T-helper 17 cell (primary cell): ENCODE data around the gene HOXB8. TPM values are rescaled to one million over a fixed set of nuclear protein-coding genes. Genes with fewer than 3 reads are reported as not detected.

ENCODE experiments used
- ATAC-seq: fragments of 150-1000 bp; cut with Tn5 transposase; 2 replicates; pipeline ENCODE4 v1.10.0; 2021; ENCODE audit warnings: mild to moderate bottlenecking, moderate library complexity
- DNase-seq, 3 donors: peaks; one replicate each; pipeline versions ENCODE4 v3.0.0 to v3.0.0-alpha.2; 2020 to 2021
- H3K9me3 ChIP-seq: one replicate; pipeline ENCODE4 v1.7.0; 2013; ENCODE audit warnings: low read length, mild to moderate bottlenecking; ENCODE audit not compliant: control insufficient read depth, poor library complexity, severe bottlenecking
- H3K27ac Mint-ChIP-seq: one replicate; pipeline ENCODE4 v1.8.0; 2022; ENCODE audit warnings: mild to moderate bottlenecking, moderate library complexity, mixed read lengths
- H3K27me3 Mint-ChIP-seq: one replicate; pipeline ENCODE4 v1.8.0; 2022; ENCODE audit warnings: mixed read lengths
- H3K36me3 Mint-ChIP-seq: one replicate; pipeline ENCODE4 v1.8.0; 2022; ENCODE audit warnings: low read depth, mixed read lengths
- H3K4me1 Mint-ChIP-seq: one replicate; pipeline ENCODE4 v1.8.0; 2022; ENCODE audit warnings: mild to moderate bottlenecking, mixed read lengths
- H3K4me3 Mint-ChIP-seq: one replicate; pipeline ENCODE4 v1.8.0; 2022; ENCODE audit warnings: mild to moderate bottlenecking, moderate library complexity, mixed read lengths
- total RNA-seq, 4 donors: library from RNA in 2 of 4; stranded (reverse) in 2 of 4; gene quantifications; one replicate each; pipeline ENCODE4 v1.2.3 and lab custom pipeline; 2022 to 2026

HOXB8 gene
- total RNA-seq, 2 donors from 2014 or later, result not detected

DNA sequence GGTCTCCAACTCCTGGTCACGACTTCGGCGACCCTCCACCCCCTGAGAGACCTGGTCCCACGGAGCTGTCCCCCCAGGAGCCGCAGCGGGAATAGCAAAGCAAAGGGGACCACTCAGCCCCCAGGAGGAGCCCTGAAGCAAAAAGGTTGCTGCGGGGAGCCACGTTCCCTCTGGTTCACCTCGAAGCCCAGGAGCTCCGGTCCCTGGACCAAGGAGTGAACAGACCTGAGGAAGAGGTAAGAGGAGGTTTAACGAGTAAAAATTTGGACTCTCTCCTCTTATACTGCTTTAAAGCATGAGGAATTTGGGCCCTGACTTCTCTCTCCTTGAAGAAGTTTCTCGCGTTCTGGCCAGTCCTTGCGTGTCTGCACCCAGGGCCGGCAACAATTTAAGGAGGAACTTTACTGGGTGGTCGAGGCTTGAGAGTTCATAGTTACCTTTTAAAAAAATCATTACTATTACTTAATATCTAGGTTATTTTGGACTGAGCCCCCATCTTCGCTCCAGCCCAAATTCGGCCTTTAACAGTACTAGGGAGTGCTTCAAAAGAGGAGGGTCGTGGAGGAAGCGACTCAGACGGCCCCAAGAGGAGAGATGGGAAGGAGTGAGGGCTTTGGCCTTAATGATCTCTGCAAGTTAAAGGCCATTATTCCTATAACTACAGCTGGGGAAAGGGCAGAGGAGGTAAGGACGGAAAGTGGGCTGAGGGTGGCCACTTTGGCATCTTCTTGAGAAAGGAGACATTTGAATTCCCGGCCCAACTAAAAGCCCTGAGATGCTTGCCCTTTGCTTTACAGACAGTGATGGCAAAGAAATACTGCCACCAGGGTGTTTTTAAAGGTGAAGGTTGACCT lies 28.0 kb upstream of the HOXB8 start:
- no peak overlapping the region for H3K27ac Mint-ChIP-seq
- H3K4me3 Mint-ChIP-seq, result peak overlapping the region; percentile 67

DNA sequence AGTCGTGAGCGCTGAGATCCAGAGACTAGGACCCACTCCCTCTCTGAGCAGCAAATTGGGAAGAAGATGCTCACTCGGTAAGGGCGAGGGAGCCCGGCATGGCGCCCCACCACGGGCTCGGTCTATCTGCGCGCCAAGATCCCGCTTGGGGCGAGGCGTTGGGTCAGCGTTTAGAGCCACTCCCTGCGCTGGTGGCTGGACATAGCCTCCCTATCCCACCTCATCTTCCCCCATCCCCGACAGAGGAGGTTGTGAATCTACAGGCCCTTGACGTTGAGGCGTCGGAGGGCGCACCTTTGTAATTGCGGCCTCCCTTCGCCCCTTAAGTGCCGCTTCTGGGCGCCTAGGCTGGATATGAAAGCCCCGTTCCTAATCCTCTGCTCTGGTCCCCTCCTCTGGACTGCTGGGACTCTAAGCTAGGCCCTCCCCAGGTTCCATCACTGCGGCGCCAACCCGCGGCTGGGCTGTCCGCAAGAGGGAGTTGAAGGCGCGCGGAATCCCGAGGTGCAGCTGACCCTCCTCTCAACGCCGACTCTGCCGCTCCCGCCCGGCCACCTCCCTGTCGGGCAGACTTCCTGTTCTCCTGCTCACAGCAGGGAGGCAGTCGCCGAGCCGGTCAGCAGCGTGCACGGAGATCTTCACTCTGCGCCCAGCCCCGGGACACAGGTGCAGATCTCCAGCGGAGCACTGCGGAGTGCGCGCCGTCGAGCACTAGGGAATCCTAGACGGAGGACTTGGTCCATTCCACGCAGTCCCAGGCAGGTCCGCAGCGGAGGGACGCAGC lies 27.2 kb upstream of the HOXB8 start:
- DNase-seq, result no peak
- no peak for ATAC-seq
- no peaks in the 10 kb centered on the region for H3K9me3 ChIP-seq
- peak overlapping the region; percentile 83 for H3K27ac Mint-ChIP-seq
- H3K4me3 Mint-ChIP-seq, result peak overlapping the region; percentile 67
- peaks cover 91% of the 10 kb centered on the region for H3K27me3 Mint-ChIP-seq
- peaks cover 9% of the 10 kb centered on the region for H3K36me3 Mint-ChIP-seq
- H3K4me1 Mint-ChIP-seq, result peaks cover 21% of the 10 kb centered on the region

More for the DNA sequence above, 28.0 kb upstream of the HOXB8 start:
- Mint-ChIP-seq H3K36me3 (peaks cover 9% of the 10 kb centered on the region), H3K4me1 (peaks cover 21% of the 10 kb centered on the region), H3K27me3 (peaks cover 89% of the 10 kb centered on the region)
- ATAC-seq (no peak), DNase-seq (no peak)
- H3K9me3 ChIP-seq, result no peaks in the 10 kb centered on the region

DNA sequence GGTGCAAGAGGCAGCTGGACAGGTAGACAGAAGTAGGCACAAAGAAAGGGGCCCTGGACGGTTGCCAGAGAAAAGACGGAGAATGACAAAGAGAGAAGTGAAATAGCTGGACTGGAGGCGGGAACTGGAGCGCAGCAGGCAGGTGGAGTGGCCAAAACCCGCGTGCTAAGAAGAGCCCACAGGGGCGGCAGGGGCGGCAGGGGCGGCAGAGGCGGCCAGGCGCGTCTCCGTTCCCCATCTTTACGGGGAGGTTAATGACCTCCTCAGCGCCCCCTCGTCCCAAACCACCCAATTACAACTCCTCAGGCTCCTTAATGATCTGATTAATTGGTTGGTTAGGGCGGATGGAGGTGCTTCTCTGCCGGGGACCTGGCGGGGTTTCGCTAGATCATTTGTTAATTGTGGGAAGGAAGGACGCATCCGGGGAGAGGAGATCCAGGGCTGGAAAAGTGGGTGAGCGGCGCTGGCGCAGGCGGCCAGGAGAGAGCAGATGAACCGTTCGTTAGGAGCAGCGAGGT lies 26.5 kb upstream of the HOXB8 start:
- Mint-ChIP-seq H3K27ac (peak overlapping the region; percentile 83), H3K4me1 (peaks cover 19% of the 10 kb centered on the region)
- ATAC-seq, result no peak

DNA sequence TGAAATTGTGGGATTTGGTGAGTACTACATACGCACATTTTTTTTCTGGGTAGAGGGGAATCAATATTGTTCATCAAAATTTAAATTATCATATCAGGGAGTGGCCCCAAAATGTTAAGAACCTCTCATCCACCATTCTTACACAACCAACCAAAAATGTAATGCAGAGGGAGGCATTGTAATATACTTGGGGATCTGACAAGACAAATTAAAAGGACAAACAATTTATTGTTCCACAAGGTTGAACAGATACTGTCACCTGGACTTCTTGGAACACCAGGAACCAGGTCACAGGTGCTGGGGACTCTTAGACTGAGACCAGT lies 25.7 kb upstream of the HOXB8 start:
- H3K4me3 Mint-ChIP-seq, result no peak overlapping the region
- H3K36me3 Mint-ChIP-seq, result peaks cover 6% of the 10 kb centered on the region
- DNase-seq (no peak), ATAC-seq (no peak)
- H3K27ac Mint-ChIP-seq, result no peak overlapping the region
- H3K4me1 Mint-ChIP-seq, result peaks cover 19% of the 10 kb centered on the region
- no peaks in the 10 kb centered on the region for H3K9me3 ChIP-seq
- peaks cover 99% of the 10 kb centered on the region for H3K27me3 Mint-ChIP-seq

More for the DNA sequence above, 26.5 kb upstream of the HOXB8 start:
- DNase-seq, result no peak
- Mint-ChIP-seq H3K27me3 (peaks cover 97% of the 10 kb centered on the region), H3K4me3 (peak overlapping the region; percentile 47), H3K36me3 (peaks cover 6% of the 10 kb centered on the region)
- H3K9me3 ChIP-seq, result no peaks in the 10 kb centered on the region

DNA sequence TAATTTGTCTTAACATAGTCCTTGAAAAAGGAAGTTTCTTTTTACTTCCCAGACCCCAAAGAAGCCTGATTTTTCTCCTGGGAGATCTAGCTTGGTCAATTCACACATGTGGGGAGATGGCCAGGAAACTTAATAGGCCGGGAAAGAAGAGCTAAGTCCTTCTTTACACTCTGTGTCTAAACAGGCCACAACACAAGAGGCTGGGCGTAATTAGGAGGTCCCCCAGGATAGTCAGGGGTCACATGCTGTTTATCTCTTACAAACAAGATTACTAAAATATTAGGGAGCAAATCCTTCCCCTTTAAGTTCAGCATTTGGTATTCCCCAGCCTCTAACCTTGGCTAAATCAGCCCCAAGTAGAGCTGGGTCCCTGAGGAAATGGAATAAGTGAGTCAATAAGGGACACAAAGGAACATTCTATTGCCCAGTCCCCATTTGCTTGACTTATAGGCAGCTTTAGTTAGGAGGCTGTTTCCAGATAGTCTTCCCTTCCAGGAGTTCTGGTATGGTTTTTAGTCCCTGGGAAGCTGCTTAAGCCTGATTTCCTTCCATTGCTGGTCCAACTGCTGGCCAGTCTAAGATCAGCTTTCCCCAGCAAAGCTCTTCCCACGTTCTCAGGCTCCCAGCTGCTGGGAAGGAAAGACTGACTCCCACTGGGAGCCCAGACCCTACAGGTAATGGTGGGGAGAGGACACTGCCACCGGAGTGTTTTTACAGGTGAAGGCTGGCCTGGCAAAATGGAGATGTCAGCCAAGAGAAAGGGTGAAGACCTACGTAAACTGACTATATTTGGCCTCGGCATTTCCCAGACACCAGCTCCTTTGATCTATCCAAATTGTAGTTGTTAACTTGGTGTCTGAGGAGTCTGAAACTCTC lies 25.1 kb upstream of the HOXB8 start:
- H3K27ac Mint-ChIP-seq, result no peak overlapping the region
- peaks cover 17% of the 10 kb centered on the region for H3K4me1 Mint-ChIP-seq
- peaks cover 6% of the 10 kb centered on the region for H3K36me3 Mint-ChIP-seq
- peaks cover 99% of the 10 kb centered on the region for H3K27me3 Mint-ChIP-seq
- H3K4me3 Mint-ChIP-seq, result no peak overlapping the region
- no peak for ATAC-seq
- no peak for DNase-seq
- H3K9me3 ChIP-seq, result no peaks in the 10 kb centered on the region

DNA sequence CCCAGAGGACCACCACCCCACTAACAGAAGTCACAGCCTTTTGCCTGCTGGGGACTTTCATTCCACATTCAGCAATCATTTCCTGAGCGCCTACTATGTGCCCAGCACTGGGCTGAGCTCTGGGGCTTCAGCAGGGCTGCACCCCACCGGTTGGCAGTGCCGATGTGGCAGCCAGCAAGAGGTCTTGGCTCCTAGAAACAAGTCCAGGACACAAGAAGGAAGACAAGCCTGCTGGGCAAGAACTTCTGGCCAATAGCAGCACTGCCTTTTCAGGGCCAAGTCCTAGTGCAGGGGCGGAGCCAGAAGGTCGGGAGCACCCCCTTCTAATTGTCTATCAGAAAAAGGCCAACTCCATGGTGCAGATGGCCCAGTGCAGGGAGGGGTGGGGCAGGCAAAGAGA lies 24.0 kb upstream of the HOXB8 start:
- ATAC-seq (no peak), DNase-seq (no peak)
- no peak overlapping the region for H3K4me3 Mint-ChIP-seq
- no peaks in the 10 kb centered on the region for H3K9me3 ChIP-seq
- peaks cover 99% of the 10 kb centered on the region for H3K27me3 Mint-ChIP-seq
- no peak overlapping the region for H3K27ac Mint-ChIP-seq
- H3K4me1 Mint-ChIP-seq, result peaks cover 14% of the 10 kb centered on the region
- peaks cover 2% of the 10 kb centered on the region for H3K36me3 Mint-ChIP-seq

DNA sequence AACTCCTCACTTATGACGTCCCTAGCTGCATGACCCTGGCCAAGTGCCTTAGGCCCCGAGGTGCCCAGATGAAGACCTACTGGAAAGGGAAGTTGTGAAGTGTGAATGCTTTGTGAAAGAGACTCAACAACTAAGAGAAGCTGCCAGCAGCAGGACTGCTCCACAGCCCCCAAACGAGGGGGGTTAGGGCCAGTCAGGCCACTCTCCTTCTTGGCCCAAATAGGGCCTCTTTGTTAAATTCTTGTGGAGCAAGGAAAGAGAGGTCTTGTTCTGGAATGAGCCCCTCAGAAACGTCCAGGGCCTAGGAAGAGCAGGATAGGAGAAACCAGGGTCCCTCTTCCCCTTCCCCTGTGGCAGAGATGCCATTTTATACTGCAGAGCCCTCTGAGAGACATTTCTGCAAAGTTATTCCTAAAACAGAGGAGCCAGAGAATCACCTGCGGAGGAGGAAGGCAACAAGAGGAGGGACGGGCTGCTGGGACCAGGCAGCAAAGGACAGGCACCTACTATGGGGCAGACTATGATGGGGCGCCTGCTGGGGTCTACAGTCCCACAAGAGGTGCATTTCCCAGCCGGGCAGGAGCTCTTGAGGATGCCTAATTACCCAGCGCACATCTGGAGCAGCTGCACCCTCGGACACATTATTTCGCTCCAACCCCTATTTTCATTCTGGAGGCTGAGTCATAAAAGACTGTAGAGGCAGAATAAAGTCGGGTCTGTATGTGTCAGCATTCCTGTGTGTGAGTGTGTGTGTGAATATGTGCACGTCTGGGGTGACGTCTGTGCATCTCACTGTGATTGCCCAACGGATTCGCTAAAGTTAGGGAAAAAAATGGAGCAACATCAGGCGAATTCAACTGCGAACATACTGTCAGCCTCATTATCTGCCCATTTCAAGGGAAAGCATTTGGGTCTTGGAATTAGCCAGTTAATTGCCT lies 22.5 kb upstream of the HOXB8 start:
- Mint-ChIP-seq H3K4me1 (peaks cover 17% of the 10 kb centered on the region), H3K27ac (no peak overlapping the region), H3K27me3 (peaks cover 95% of the 10 kb centered on the region), H3K36me3 (peaks cover 2% of the 10 kb centered on the region), H3K4me3 (no peak overlapping the region)
- DNase-seq (no peak), ATAC-seq (no peak)
- H3K9me3 ChIP-seq, result no peaks in the 10 kb centered on the region

DNA sequence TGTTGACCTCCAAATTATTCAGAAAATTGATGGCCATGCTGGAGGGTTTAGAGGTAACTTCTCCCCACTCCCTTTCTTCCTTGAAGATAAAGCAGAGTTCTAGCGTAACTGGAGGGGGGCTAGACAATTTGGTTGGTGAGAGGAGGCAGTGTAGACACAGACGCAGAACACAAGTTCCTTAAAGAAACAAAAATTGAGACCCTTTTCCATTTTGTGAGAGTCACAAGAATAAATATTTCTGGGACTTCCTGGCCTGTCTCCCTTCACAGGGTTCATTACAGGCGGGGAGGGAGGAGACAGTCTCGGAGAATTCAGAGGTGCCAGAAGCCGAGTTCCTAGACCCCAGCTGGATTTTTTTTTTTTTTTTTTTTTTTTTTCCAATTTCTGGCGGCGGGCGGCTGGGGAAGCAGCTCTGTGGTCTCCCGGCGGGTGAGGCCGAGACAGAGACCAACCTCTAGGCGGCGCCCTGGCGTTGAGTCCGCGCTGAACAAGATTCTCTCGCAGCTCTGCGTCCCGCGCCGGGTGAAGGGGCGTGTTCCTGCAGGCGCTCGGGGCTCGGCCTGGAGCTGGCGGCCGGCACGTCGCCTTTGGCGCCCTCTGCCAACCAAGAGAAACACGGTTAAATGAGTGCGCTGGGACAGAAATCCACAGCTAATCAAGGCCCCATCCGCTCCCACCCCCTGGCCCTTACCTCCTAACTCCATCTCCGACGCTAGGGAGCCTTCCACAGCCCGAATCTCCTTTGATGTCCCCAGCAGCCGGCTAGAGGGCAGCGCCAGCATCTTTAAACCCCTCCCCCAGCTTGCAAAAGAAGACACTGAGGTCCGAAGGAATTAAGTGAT lies 21.3 kb upstream of the HOXB8 start:
- peak; percentile 84 for ATAC-seq
- DNase-seq, result peak; percentile 49 to 60 (median 53)
- no peak overlapping the region for H3K4me3 Mint-ChIP-seq
- no peaks in the 10 kb centered on the region for H3K9me3 ChIP-seq
- H3K4me1 Mint-ChIP-seq, result peaks cover 10% of the 10 kb centered on the region
- H3K36me3 Mint-ChIP-seq, result no peaks in the 10 kb centered on the region
- no peak overlapping the region for H3K27ac Mint-ChIP-seq
- peaks cover 93% of the 10 kb centered on the region for H3K27me3 Mint-ChIP-seq

DNA sequence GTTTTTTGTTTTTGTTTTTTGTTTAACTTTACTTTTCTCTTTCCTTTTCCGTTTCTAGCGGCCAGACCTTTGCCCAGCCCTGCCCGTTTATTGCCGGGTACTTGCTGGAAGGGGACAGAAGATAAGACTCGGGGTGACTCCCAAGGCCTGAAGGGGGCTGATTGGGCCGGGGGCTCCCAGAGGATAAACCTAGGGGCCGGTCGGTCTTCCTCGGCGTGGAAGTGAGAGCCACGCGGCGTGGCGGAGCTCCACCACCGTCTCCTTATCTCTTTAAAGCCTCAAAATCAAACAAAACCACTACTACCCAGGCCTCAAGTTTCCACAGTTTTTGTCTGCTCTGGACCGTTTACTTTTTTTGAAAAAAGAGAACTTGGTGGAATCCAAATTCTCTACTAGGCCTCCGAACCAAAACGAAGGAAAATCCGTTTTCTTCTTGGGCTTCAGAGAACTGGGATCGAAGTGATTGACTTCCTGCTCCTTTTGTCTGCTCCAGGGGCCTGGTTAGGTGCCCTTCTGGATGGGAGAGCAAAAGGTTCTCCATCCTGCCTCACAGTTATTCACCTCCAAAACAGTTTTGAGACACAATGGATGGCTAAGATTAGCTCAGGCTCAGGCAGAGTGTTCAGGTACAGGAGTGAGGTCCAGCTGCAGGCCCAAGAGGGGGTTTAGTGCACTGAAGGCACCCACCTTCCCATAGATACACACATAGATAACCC lies 19.6 kb upstream of the HOXB8 start:
- H3K9me3 ChIP-seq, result no peaks in the 10 kb centered on the region
- H3K36me3 Mint-ChIP-seq, result peaks cover 2% of the 10 kb centered on the region
- ATAC-seq, result no peak
- DNase-seq, result no peak
- H3K27me3 Mint-ChIP-seq, result peaks cover 94% of the 10 kb centered on the region
- H3K4me1 Mint-ChIP-seq, result peaks cover 8% of the 10 kb centered on the region
- H3K27ac Mint-ChIP-seq, result peak overlapping the region; percentile 11
- peak overlapping the region; percentile 78 for H3K4me3 Mint-ChIP-seq

DNA sequence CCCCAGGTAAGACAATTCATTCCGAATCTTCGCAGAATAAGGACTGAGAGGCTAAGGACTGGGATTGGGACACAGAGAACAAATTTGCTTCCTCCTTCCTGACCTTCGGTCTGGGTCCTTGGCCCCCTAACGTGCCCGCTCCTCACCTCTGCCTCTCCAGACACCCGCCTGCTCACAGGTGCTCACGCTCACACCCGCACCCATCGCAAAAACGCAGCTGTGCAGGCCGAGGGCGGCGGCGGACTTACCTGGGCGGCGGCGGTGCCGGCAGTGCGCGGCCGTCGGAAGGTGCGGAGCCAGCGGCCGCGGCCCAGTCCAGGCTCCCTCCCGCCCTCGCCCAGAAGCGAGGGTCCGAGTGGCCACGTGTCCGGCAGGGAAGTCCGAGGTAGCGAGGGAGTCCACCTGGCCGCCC lies 18.2 kb upstream of the HOXB8 start:
- peaks cover 7% of the 10 kb centered on the region for H3K4me1 Mint-ChIP-seq
- H3K9me3 ChIP-seq, result no peaks in the 10 kb centered on the region
- peaks cover 2% of the 10 kb centered on the region for H3K36me3 Mint-ChIP-seq
- no peak overlapping the region for H3K27ac Mint-ChIP-seq
- H3K27me3 Mint-ChIP-seq, result peaks cover 94% of the 10 kb centered on the region
- no peak for ATAC-seq
- no peak overlapping the region for H3K4me3 Mint-ChIP-seq
- DNase-seq, result peak in 1 of 3 donors; percentile 3
